ENCODE data around the gene SLC1A3.

SLC1A3 gene

GRCh38 chr5:36630201-36631145 is 24.1 kb downstream of the SLC1A3 start:
- DNase-seq (ENCODE audit: low read depth), result peak; percentile 56
- H3K4me3 ChIP-seq (ENCODE audit: low read length), result no peak overlapping the region
- TF ChIP-seq CTCF (conservative IDR thresholded peaks at IDR 0.05; ENCODE audit: low read length), result no peak

- TF ChIP-seq CTCF (conservative IDR thresholded peaks at IDR 0.05; ENCODE audit: low read length), result no peak
- H3K4me3 ChIP-seq (ENCODE audit: low read length), result no peak overlapping the region
- DNase-seq (ENCODE audit: low read depth), result no peak
Measured at GRCh38 chr5:36631154-36631553, 24.7 kb downstream of the SLC1A3 start.

GRCh38 chr5:36631620-36632362 is 25.4 kb downstream of the SLC1A3 start:
- H3K4me3 ChIP-seq (ENCODE audit: low read length), result no peak overlapping the region
- DNase-seq (ENCODE audit: low read depth), result no peak
- no peak for TF ChIP-seq CTCF (conservative IDR thresholded peaks at IDR 0.05; ENCODE audit: low read length)

- no peak for TF ChIP-seq CTCF (conservative IDR thresholded peaks at IDR 0.05; ENCODE audit: low read length)
- H3K4me3 ChIP-seq (ENCODE audit: low read length), result no peak overlapping the region
- no peak for DNase-seq (ENCODE audit: low read depth)
Measured at GRCh38 chr5:36632363-36632664, 25.9 kb downstream of the SLC1A3 start.

GRCh38 chr5:36635721-36636390 is 29.4 kb downstream of the SLC1A3 start:
- no peak for TF ChIP-seq CTCF (conservative IDR thresholded peaks at IDR 0.05; ENCODE audit: low read length)
- DNase-seq (ENCODE audit: low read depth), result peak; percentile 56
- H3K4me3 ChIP-seq (ENCODE audit: low read length), result no peak overlapping the region

GRCh38 chr5:36637101-36637500 is 30.7 kb downstream of the SLC1A3 start:
- no peak overlapping the region for H3K4me3 ChIP-seq (ENCODE audit: low read length)
- DNase-seq (ENCODE audit: low read depth), result peak; percentile 21
- TF ChIP-seq CTCF (conservative IDR thresholded peaks at IDR 0.05; ENCODE audit: low read length), result no peak
